ENCODE measurements around the gene BBS7. TPM values are rescaled to one million over a fixed set of nuclear protein-coding genes. Genes with fewer than 3 reads are reported as not detected.

Gene BBS7
- total and polyA plus RNA-seq, 4 donors, result 7.0 to 17.5 (median 13.5) TPM

DNA sequence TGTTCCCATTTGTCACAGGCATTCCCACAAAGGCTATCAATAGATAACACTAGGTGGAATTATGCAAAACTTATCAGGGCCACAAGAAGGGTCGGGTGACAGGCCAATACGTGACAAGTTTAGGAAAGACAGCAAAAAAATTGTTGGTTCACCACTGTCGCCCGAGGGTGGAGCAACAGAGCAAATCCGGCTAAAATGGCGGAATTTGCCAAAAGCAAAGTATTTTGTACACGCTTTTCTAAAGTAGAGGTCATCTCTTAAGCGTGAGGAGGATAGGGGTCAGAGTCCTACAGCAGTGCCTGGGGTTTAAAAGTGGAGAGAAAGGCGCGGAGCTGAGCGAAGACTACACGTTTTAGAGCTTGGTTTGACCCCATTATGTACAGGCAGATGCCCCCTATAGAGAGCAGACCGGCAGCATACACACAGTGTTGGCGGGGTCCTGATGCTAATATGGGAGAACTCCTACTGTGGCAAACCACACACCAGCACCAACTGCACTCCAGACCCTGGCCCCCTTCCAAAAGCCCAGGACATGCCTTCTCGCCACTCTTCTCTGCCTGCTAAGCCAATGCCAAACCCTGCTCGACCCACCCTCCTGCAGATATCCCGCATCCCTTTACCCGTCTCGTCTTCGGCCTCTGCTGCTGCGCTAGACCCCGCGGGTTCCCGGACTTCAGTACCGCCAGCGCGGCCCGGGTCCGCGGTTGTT, 47.3 kb downstream of the BBS7 start:
- no peak for DNase-seq
- intact Hi-C loops (cut with DNase I), result loop anchor here in 1 of 2 donors (5.0 kb wide), 1 partner anchor 44 kb away; no protein-coding TSS in a partner anchor
- Histone ChIP-seq H3K4me3 (ENCODE audit: low read length in 2 of 2) (peak overlapping the region; percentile 12 to 32), H3K36me3 (ENCODE audit: control insufficient read depth in 1 of 2, insufficient read depth in 2 of 2, low read length in 1 of 2) (no peaks in the 10 kb centered on the region), H3K9me3 (ENCODE audit: control insufficient read depth, low read length) (no peaks in the 10 kb centered on the region), H3K27me3 (ENCODE audit: control insufficient read depth in 1 of 2, insufficient read depth in 2 of 2, low read length in 1 of 2) (no peaks in the 10 kb centered on the region), H3K27ac (ENCODE audit: low read depth in 1 of 2, low read length in 2 of 2) (no peak overlapping the region), H3K4me1 (ENCODE audit: control insufficient read depth in 1 of 2, insufficient read depth in 2 of 2, low read length in 2 of 2) (no peaks in the 10 kb centered on the region)
- whole genome bisulfite sequencing, 2 donors, result 0 to 1% methylated on average over 30 of the region's 30 CpGs
- peak; percentile 27 for ATAC-seq (ENCODE audit: low FRiP score)

DNA sequence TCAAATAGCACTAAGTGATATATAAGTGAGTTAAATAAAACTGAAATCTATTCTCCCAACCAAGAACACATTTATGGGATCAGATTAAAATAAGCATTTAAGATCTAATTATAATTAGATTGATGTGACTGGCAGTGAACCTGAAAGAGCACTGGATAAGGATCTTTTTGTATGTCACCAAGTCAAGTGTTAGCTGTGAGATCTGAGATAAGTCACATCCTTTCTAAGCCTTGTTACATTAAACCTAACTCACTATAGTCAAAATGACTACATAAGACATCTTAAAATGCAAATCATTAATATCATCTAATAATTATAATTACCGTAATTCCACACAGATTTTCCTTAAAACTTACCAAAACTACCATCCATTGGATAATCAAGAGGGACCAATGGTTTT, 48.2 kb downstream of the BBS7 start:
- ATAC-seq (ENCODE audit: low FRiP score), result no peak
- H3K9me3 ChIP-seq (ENCODE audit: control insufficient read depth, low read length), result no peaks in the 10 kb centered on the region
- DNase-seq, result no peak
- no peaks in the 10 kb centered on the region for H3K27me3 ChIP-seq (ENCODE audit: control insufficient read depth in 1 of 2, insufficient read depth in 2 of 2, low read length in 1 of 2)
- 68 to 82% methylated on average over 1 of the region's 1 CpG for WGBS, 2 donors
- peaks cover 0 to 2% of the 10 kb centered on the region in 2 donors for H3K36me3 ChIP-seq (ENCODE audit: control insufficient read depth in 1 of 2, insufficient read depth in 2 of 2, low read length in 1 of 2)
- H3K4me3 ChIP-seq (ENCODE audit: low read length in 2 of 2), result no peak overlapping the region
- H3K4me1 ChIP-seq (ENCODE audit: control insufficient read depth in 1 of 2, insufficient read depth in 2 of 2, low read length in 2 of 2), result no peaks in the 10 kb centered on the region
- intact Hi-C loops (cut with DNase I), result loop anchor here in 1 of 2 donors (5.0 kb wide), 1 partner anchor 45 kb away; no protein-coding TSS in a partner anchor
- H3K27ac ChIP-seq (ENCODE audit: low read depth in 1 of 2, low read length in 2 of 2), result no peak overlapping the region

DNA sequence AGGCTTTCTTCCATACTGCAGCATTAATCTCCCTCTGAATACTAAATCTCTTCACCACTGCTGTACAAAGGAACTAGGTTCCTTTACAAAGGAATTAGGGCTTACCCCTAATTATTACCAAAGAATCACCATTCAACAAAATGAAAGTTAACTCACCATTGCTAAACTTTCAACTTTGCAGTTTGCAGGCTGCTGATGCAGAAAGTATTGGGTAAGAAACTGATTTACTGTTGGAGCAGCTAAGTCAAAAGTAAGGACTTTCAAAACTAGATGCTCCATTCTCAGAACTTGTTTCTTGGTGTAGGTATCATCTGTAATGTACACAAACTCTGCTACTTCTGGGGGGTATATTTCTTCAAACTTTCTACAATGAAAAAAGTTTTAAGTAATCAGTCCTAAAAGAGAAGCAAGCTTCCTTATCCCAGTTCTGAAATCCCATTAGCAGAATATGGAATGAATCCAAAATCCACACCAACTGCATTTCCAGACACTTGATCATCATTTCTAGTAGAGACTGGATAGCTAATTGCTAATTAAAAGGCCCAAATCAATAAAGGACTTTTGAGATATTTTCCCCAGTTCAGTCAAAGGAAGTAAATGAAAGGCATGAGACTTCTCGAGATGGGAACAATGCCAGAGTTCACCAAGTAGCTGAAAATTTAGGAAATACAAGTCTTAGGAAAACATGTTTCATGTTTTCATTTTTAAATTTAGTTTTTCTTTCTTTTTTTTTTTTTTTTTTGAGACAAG, 50.9 kb downstream of the BBS7 start:
- 10 to 20% methylated on average over 1 of the region's 1 CpG for WGBS, 2 donors
- H3K36me3 ChIP-seq (ENCODE audit: control insufficient read depth in 1 of 2, insufficient read depth in 2 of 2, low read length in 1 of 2), result peaks cover 0 to 4% of the 10 kb centered on the region in 2 donors
- peak overlapping the region in 1 of 2 donors; percentile 43 for H3K27ac ChIP-seq (ENCODE audit: low read depth in 1 of 2, low read length in 2 of 2)
- H3K9me3 ChIP-seq (ENCODE audit: control insufficient read depth, low read length), result no peaks in the 10 kb centered on the region
- intact Hi-C loops (cut with DNase I), result no loop called here
- no peak for DNase-seq
- ATAC-seq (ENCODE audit: low FRiP score), result no peak
- H3K27me3 ChIP-seq (ENCODE audit: control insufficient read depth in 1 of 2, insufficient read depth in 2 of 2, low read length in 1 of 2), result no peaks in the 10 kb centered on the region
- no peaks in the 10 kb centered on the region for H3K4me1 ChIP-seq (ENCODE audit: control insufficient read depth in 1 of 2, insufficient read depth in 2 of 2, low read length in 2 of 2)
- no peak overlapping the region for H3K4me3 ChIP-seq (ENCODE audit: low read length in 2 of 2)

DNA sequence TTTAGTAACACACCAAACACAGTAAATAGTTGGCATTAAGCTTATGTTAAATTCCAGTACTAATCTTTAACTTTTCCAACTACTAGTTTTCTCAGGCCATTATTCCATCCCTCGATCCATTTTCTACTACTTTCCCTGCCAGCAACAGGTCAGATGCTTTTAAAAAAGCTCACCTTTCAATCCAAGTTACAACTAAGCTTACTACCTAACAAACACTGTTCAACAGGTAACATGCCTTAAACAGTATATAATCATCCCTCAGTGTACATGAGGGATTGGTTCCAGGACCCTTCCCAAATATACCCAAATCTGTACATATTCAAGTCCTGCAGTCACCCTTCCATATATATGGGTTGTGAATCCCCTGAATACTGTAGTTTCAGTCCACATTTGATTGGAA, 52.1 kb downstream of the BBS7 start:
- no peak overlapping the region for H3K4me3 ChIP-seq (ENCODE audit: low read length in 2 of 2)
- H3K4me1 ChIP-seq (ENCODE audit: control insufficient read depth in 1 of 2, insufficient read depth in 2 of 2, low read length in 2 of 2), result no peaks in the 10 kb centered on the region
- H3K27me3 ChIP-seq (ENCODE audit: control insufficient read depth in 1 of 2, insufficient read depth in 2 of 2, low read length in 1 of 2), result no peaks in the 10 kb centered on the region
- WGBS, 2 donors, result 39 to 53% methylated on average over 1 of the region's 1 CpG
- intact Hi-C loops (cut with DNase I), result no loop called here
- no peak for ATAC-seq (ENCODE audit: low FRiP score)
- no peak for DNase-seq
- no peak overlapping the region for H3K27ac ChIP-seq (ENCODE audit: low read depth in 1 of 2, low read length in 2 of 2)
- peaks cover 0 to 4% of the 10 kb centered on the region in 2 donors for H3K36me3 ChIP-seq (ENCODE audit: control insufficient read depth in 1 of 2, insufficient read depth in 2 of 2, low read length in 1 of 2)
- H3K9me3 ChIP-seq (ENCODE audit: control insufficient read depth, low read length), result no peaks in the 10 kb centered on the region

DNA sequence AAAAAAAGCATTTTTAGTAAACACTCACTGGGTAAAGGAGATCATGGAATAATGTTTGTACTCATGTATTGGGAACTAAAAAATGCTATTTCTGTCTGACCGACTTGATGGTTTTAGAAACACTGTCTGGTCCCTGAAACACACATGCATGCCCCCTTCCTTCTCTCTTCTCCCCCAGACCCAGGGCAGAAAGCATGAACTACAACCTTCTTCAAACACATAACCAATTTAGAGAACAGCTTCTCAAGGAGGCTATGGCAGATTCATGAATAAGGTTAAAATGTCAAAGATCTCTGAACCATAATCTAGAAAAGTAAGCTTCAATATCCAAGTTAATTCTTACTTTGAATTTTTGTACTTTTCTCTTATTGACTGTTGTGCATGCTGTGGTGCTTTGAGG, 52.6 kb downstream of the BBS7 start:
- Histone ChIP-seq H3K4me1 (ENCODE audit: control insufficient read depth in 1 of 2, insufficient read depth in 2 of 2, low read length in 2 of 2) (no peaks in the 10 kb centered on the region), H3K4me3 (ENCODE audit: low read length in 2 of 2) (no peak overlapping the region), H3K27me3 (ENCODE audit: control insufficient read depth in 1 of 2, insufficient read depth in 2 of 2, low read length in 1 of 2) (no peaks in the 10 kb centered on the region), H3K9me3 (ENCODE audit: control insufficient read depth, low read length) (no peaks in the 10 kb centered on the region), H3K36me3 (ENCODE audit: control insufficient read depth in 1 of 2, insufficient read depth in 2 of 2, low read length in 1 of 2) (peaks cover 0 to 4% of the 10 kb centered on the region in 2 donors), H3K27ac (ENCODE audit: low read depth in 1 of 2, low read length in 2 of 2) (no peak overlapping the region)
- DNase-seq, result no peak
- ATAC-seq (ENCODE audit: low FRiP score), result no peak
- intact Hi-C loops (cut with DNase I), result no loop called here
- 70 to 81% methylated on average over 1 of the region's 1 CpG for WGBS, 2 donors

DNA sequence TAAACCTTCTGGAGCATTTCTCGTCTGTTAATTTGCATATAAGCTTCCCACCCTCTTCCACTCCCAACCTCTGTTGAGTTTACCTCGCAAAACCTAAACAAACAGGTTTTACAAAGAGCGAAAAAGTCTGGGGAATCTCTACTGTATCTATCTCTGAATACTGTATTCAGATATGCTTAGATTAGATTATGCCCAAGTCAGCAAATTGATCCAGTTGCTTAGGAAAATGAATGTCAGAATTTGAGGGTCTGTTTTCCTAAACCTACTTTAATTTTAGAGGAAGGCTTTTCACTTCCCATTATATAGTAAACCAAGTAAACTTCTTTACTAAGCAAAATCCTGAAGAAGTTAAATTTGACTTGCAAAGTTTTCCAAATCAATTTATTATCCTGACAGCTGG, 53.3 kb downstream of the BBS7 start:
- intact Hi-C loops (cut with DNase I), result no loop called here
- no peak for ATAC-seq (ENCODE audit: low FRiP score)
- Histone ChIP-seq H3K36me3 (ENCODE audit: control insufficient read depth in 1 of 2, insufficient read depth in 2 of 2, low read length in 1 of 2) (peaks cover 4% of the 10 kb centered on the region in 2 donors), H3K27me3 (ENCODE audit: control insufficient read depth in 1 of 2, insufficient read depth in 2 of 2, low read length in 1 of 2) (no peaks in the 10 kb centered on the region), H3K4me1 (ENCODE audit: control insufficient read depth in 1 of 2, insufficient read depth in 2 of 2, low read length in 2 of 2) (no peaks in the 10 kb centered on the region), H3K9me3 (ENCODE audit: control insufficient read depth, low read length) (no peaks in the 10 kb centered on the region), H3K4me3 (ENCODE audit: low read length in 2 of 2) (no peak overlapping the region), H3K27ac (ENCODE audit: low read depth in 1 of 2, low read length in 2 of 2) (no peak overlapping the region)
- no peak for DNase-seq
- WGBS, 2 donors, result 87 to 92% methylated on average over 3 of the region's 3 CpGs

DNA sequence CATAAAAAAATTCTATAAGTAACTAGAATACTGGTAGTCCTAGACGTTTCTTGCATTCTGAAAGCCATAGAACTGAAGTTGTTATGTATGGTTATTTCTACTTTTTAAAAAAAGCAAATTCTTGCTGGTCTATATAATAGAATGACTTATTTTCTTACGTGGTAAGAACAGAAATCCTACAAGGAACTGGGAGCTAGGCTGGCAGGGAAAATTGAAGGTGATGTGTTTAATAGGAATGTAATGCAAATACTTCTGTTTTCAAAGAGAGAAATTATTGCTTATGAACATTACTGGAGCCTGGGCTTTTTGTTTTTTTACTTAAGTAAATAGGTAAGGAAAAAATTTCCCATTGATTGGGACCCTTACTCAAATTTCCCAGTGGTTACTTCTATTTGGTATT, 55.5 kb downstream of the BBS7 start:
- ATAC-seq (ENCODE audit: low FRiP score) (no peak), DNase-seq (no peak)
- Histone ChIP-seq H3K4me1 (ENCODE audit: control insufficient read depth in 1 of 2, insufficient read depth in 2 of 2, low read length in 2 of 2) (no peaks in the 10 kb centered on the region), H3K4me3 (ENCODE audit: low read length in 2 of 2) (no peak overlapping the region), H3K27me3 (ENCODE audit: control insufficient read depth in 1 of 2, insufficient read depth in 2 of 2, low read length in 1 of 2) (no peaks in the 10 kb centered on the region), H3K9me3 (ENCODE audit: control insufficient read depth, low read length) (no peaks in the 10 kb centered on the region), H3K27ac (ENCODE audit: low read depth in 1 of 2, low read length in 2 of 2) (no peak overlapping the region), H3K36me3 (ENCODE audit: control insufficient read depth in 1 of 2, insufficient read depth in 2 of 2, low read length in 1 of 2) (peaks cover 6 to 9% of the 10 kb centered on the region in 2 donors)
- intact Hi-C loops (cut with DNase I), result no loop called here
- WGBS, 2 donors, result 64 to 71% methylated on average over 2 of the region's 2 CpGs

DNA sequence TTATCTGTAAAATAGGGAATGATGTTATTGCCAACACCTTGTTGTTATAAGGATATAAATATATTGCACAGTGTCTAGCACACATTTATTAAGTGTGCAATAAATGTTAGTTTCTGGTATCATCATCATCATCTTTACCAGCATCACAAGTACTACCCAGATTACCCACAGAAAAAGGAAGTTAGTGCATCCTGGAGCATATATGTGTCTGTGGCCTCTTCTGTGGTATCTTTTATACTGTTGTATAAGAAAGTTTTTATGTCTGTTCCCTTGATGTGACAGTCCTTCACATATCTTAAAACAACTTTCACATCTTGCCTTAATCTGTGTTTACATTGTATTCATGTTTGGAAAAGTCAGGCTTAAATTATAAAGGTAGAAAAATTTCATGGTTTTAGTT, 59.2 kb downstream of the BBS7 start:
- no peaks in the 10 kb centered on the region for H3K27me3 ChIP-seq (ENCODE audit: control insufficient read depth in 1 of 2, insufficient read depth in 2 of 2, low read length in 1 of 2)
- H3K4me3 ChIP-seq (ENCODE audit: low read length in 2 of 2), result no peak overlapping the region
- peaks cover 4 to 10% of the 10 kb centered on the region in 2 donors for H3K36me3 ChIP-seq (ENCODE audit: control insufficient read depth in 1 of 2, insufficient read depth in 2 of 2, low read length in 1 of 2)
- DNase-seq, result no peak
- H3K4me1 ChIP-seq (ENCODE audit: control insufficient read depth in 1 of 2, insufficient read depth in 2 of 2, low read length in 2 of 2), result no peaks in the 10 kb centered on the region
- no peak overlapping the region for H3K27ac ChIP-seq (ENCODE audit: low read depth in 1 of 2, low read length in 2 of 2)
- no peaks in the 10 kb centered on the region for H3K9me3 ChIP-seq (ENCODE audit: control insufficient read depth, low read length)
- intact Hi-C loops (cut with DNase I), result no loop called here
- no peak for ATAC-seq (ENCODE audit: low FRiP score)

DNA sequence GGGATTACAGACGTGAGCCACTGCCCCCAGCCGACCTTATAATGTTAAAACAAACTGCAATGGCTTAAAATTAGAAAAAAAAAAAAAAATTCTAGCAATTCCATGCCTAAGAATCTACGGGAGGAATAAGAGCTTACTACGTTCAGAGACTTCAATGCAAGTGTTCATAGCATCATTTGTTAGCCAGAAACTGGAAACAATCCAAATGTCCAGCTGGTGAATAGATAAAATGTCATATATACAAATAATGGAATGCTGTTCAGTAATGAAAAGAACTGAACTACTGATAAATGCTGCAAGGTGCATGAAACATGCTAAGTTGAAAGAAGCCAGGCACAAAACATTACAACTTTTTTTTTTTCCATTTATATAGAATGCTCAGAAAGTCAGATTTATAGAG, 63.9 kb downstream of the BBS7 start:
- no peaks in the 10 kb centered on the region for H3K4me1 ChIP-seq (ENCODE audit: control insufficient read depth in 1 of 2, insufficient read depth in 2 of 2, low read length in 2 of 2)
- no peaks in the 10 kb centered on the region for H3K27me3 ChIP-seq (ENCODE audit: control insufficient read depth in 1 of 2, insufficient read depth in 2 of 2, low read length in 1 of 2)
- no peak for ATAC-seq (ENCODE audit: low FRiP score)
- DNase-seq, result no peak
- H3K4me3 ChIP-seq (ENCODE audit: low read length in 2 of 2), result no peak overlapping the region
- no peaks in the 10 kb centered on the region for H3K9me3 ChIP-seq (ENCODE audit: control insufficient read depth, low read length)
- intact Hi-C loops (cut with DNase I), result no loop called here
- H3K27ac ChIP-seq (ENCODE audit: low read depth in 1 of 2, low read length in 2 of 2), result no peak overlapping the region
- peaks cover 1 to 8% of the 10 kb centered on the region in 2 donors for H3K36me3 ChIP-seq (ENCODE audit: control insufficient read depth in 1 of 2, insufficient read depth in 2 of 2, low read length in 1 of 2)
- 81 to 82% methylated on average over 4 of the region's 4 CpGs for WGBS, 2 donors

All from aorta (tissue), 5 donors.